Hindlimb muscle (tissue), 1 donor: ENCODE results near the gene RNPEP. TPM values are rescaled to one million over a fixed set of nuclear protein-coding genes. Genes with fewer than 3 reads are reported as not detected.
"Not testable (repeated sequence)": the region's sequence is repeated elsewhere in the genome, so short reads cannot be mapped to it uniquely, and the experiment has no call there.

Experiments
- DNase-seq: peaks from one replicate; pipeline ENCODE4 v3.0.0-alpha.2; 2013
- polyA plus RNA-seq: library from polyadenylated mRNA; unstranded; fragments of 120-200 nt; gene quantifications from one replicate; pipeline ENCODE4 v1.2.1, GENCODE V29; 2013; ENCODE audit not compliant: insufficient read length

The RNPEP gene
- polyA plus RNA-seq, 1 donor, result 20.1 TPM

DNA sequence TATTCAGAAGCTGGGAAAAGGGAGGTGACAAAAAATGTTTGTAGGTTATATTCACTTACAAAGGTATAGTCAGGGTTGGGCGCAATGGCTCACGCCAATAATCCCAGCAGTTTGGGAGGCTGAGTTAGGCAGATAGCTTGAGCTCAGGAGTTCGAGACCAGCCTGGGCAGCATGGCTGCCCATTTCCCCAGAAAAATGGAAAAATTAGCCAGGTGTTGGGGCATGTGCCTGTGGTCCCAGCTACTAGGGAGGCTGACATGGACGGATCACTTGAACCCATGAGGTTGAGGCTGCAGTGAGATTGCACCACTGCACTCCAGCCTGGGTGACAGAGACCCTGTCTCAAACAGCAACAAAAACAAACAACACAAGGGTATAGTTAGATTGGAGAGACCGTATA is 24.1 kb upstream of the RNPEP start:
- DNase-seq, result no peak

- DNase-seq, result not testable (repeated sequence)
These were observed 20.1 kb upstream of the RNPEP start for GRCh38 chr1:201962382-201962781.

DNA sequence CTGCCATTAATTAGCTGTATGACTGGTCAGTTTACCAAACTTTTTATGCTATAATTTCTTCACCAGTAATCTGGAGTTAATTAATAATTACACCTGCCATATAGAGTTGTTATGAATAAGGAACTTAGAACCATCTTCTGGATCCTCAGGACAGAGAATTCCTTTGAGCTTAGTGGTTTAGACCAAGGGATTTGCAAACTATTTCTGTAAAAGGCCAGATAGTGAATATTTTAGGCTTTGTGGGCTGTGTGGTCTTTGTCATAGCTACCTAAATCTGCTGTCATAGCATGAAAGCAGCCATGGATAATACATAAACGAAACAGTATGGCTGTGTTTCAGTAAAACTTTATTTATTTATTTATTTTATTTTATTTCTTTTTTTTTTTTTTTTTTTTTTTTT is 18.2 kb upstream of the RNPEP start:
- no peak for DNase-seq

DNA sequence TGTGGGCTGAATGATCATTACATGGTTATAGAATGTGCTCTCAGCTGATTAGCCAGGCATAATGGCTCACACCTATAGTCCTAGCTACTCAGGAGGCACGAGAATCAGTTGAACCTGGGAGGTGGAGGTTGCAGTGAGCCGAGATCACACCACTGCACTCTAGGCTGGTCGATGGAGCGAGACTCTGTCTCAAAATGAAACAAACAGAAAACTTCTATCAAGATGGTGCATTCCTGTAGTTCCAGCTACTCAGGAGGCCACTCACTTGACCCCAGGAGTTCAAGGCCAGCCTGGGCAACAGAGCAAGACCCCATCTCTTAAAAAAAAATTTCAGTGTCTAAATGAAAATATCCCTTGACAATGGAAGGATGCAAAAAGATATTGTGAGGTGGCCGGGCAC is 16.3 kb upstream of the RNPEP start:
- no peak for DNase-seq

DNA sequence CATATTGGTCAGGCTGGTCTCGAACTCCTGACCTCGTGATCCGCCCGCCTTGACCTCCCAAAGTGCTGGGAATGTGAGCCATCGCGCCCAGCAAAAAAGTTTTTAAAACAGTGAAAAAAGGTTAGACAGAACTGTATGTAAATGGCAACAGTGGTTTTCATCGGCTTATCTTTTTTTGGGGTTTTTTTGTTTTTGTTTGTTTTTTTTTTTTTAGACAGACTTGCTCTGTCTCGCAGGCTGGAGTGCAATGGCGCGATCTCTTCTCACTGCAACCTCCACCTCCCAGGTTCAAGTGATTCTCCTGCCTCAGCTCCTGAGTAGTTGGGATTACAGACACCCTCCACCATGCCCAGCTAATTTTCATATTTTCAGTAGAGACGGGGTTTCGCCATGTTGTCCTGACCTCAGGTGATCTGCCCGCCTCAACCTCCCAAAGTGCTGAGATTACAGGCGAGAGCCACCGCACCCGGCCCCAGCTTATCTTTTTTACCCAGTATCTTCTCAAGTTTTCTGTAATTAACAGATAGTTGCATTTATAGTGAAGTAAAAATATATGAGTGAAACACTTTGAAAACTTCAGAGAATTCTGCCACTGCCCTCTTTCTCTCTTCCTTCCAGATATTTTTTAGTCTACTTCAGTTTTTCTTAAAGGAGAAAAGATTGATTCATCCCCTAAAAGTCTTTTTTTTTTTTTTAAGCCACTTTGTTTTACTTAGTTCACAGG is 14.1 kb upstream of the RNPEP start:
- no peak for DNase-seq

- no peak for DNase-seq
These were observed 11.9 kb upstream of the RNPEP start for GRCh38 chr1:201970334-201971159.

- DNase-seq, result no peak
These were observed 296 bp upstream of the RNPEP start for GRCh38 chr1:201982082-201982622.

DNA sequence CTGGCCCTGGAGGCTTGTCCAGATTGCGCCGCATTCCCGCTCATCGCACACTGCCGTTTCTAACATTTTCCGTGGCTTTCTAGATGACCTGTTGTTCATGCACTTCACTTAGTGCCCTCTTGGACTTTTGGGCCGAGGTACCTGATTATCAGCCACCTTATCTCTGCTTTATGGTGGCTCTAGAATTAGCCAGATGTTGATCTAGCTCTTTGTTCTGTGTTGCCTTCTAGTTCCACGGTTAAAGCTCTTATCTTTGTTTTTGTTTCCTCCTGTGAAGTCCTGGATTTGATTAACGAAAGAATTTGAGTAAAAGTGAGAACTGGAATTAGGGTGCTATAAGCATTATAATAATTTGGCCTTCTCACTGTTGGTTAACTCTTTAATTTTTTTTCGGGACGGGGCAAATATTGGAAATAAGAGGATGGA is 945 bp downstream of the RNPEP start:
- DNase-seq, result no peak

DNA sequence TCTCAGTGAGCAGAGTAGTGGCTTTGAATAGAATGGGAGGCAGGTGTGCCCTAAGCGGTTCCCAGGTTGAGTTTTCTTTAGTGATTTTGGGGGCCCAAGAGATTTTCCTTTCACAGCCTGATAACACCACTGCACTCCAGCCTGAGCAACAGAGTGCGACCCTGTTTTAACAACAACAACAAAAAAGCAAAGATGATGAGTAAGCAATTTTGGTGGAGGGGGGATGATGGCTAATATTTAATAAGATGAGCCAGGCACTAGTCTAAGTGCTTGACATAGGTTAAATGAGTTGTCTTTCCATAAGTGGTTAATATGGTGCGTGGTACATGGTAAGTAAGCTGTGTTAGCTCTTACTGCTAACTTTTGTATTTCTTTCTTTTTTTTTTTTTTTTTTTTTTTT is 2.0 kb downstream of the RNPEP start:
- no peak for DNase-seq

- no peak for DNase-seq
These were observed 2.9 kb downstream of the RNPEP start for GRCh38 chr1:201985355-201985754.

DNA sequence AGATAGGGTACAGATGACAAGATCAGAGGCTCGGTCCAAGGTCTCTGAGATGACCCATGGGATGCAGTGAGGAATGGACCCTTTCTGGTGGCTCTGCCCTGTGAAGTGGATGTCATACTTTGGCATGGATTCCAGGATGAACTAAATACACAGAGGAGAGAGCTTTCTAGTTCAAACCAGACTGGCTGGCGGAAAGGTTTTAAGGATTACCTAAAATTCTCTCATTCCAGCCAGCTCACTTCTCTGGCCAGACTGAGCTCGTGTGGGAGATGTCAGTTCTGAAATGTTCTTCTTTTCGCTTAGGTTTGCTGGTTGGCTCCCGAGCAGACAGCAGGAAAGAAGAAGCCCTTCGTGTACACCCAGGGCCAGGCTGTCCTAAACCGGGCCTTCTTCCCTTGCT is 6.2 kb downstream of the RNPEP start:
- no peak for DNase-seq

- DNase-seq, result no peak
These were observed 7.1 kb downstream of the RNPEP start for GRCh38 chr1:201989354-201990128.

DNA sequence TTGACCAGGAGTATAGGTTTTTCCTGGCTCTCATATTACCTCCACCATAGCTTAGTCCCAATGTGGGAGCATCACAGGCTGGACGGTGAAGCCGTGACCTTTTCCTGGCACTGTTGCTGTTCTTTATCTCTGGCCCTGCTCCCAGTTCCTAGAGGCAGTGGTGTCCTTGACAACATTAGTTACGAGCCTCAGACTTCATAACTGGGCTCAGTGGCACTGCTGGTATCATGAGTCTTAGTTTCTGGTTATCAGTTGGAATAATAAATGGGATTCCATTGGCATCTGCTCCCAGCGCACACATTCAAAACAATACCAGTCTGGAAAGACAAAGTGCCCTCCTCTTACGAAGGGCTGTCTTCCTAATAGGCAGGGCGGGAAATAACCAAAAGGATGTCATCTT is 8.0 kb downstream of the RNPEP start:
- no peak for DNase-seq

- DNase-seq, result no peak
These were observed 17.3 kb downstream of the RNPEP start for GRCh38 chr1:201999625-202000238.

- no peak for DNase-seq
These were observed 20.1 kb downstream of the RNPEP start for GRCh38 chr1:202002507-202002906.

DNA sequence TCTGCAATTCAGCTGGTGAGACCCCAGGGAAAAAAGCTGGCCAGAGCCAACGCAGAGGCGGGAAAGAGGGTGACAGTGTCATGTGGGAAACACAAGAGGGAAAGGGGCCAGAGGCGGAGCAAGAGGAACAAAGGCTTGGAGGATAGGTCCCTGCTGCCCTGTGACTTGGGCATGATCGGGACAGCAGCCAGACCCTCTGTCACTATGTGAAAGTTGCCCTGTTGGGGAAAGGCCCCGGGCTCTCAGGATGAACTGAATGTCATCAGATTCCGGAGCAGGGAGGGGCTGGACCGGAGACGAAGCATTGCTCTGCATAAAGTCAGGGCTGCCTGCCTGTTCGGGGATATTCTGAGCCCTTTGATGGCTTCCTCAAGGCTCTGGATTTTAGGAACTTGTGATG is 22.3 kb downstream of the RNPEP start:
- no peak for DNase-seq

GRCh38 chr1:202005958-202006357 is 23.5 kb downstream of the RNPEP start:
- no peak for DNase-seq

DNA sequence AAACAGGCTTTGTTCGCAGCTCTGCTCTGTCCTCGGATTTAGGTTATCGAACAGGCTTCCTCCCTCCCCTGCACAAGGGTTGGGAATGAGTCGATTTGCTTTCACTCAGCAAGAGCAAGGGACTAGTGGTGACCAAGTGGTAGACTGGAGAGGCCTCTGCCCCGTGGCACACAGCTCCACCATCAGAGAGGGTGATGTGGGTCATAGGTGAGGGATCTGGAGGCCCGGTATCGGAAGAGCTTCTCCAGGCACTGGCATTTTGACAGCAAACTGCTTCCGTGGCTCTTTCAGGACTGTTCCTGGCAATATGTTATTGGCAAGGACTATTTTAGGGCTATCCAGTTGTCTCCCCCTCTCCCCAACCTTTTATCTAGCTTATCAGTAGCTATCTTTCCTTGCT is 24.9 kb downstream of the RNPEP start:
- DNase-seq, result no peak

- no peak for DNase-seq
These were observed 25.5 kb downstream of the RNPEP start for GRCh38 chr1:202007805-202008489.

DNA sequence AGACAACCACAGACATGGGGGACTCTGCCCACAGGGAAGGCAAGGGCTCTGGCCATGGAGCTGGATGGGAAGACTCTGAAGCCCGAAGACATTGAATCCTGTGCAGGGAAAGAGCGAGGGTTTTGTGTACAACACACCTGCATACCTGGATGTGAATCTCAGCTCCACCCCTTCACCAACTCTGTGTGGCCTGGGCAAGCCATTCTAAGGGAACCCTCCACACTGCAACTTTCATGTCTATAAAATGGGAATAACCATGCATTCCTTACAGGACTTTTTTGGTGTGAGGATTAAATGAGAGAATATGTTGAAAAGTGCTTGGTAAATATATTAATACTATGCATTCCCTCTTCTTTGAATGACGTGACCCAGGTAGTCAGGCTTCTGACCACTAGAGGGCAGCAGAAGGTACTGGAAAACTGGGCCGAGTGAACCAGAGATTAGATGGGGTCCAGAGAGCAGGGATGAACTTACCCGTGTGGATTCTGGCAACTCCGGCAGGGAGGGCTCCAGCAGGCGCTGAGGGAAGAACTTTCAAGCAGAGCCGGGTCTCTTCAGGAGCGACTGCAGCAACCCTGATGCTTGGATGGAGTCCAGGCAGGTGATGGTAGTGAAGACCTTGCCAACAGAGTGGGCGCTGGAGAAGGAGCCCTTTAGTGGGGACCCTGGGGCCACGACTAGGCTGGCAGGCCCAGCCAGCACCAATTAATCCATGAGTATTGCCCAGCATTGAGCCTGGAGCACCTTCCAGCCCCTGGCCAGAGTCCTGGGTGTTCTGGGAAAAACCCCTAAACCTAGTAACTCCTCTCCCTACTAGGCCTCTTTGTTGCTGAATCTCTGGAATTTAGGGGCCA is 27.1 kb downstream of the RNPEP start:
- DNase-seq, result peak; percentile 79
